22Rv1 (cell line): ENCODE results near the gene GPC5.

Source experiments
- CTCF ChIP-seq: fragments of 450-650 bp; IDR thresholded peaks from 2 replicates; pipeline ENCODE4 v1.5.1; 2017; ENCODE audit warnings: mild to moderate bottlenecking
- ZFX ChIP-seq: fragments of 450-650 bp; IDR thresholded peaks from 2 replicates; pipeline ENCODE4 v1.6.1; 2017; ENCODE audit warnings: antibody characterized with exemption, borderline replicate concordance

- TF ChIP-seq CTCF (no peak), ZFX (no peak)
These were observed 826.4 kb downstream of the GPC5 start for GRCh38 chr13:92224825-92225224.
